Cortex of kidney (tissue), 1 donor: ENCODE data around the gene SGK1.
"Not testable (repeated sequence)": the region's sequence is repeated elsewhere in the genome, so short reads cannot be mapped to it uniquely, and the experiment has no call there.

Experiments
- DNase-seq: peaks from one replicate; lab custom pipeline; 2025; lab: John Stamatoyannopoulos, UW

SGK1 gene

GRCh38 chr6:134251320-134251719, 66.6 kb downstream of the SGK1 start:
- DNase-seq: no peak

- DNase-seq: no peak
Measured at GRCh38 chr6:134250776-134251175, 67.1 kb downstream of the SGK1 start.

GRCh38 chr6:134249759-134250602, 67.9 kb downstream of the SGK1 start:
- no peak for DNase-seq

- DNase-seq: no peak
Measured at GRCh38 chr6:134249239-134249758, 68.6 kb downstream of the SGK1 start.

- DNase-seq: no peak
Measured at GRCh38 chr6:134247844-134248580, 69.9 kb downstream of the SGK1 start.

- no peak for DNase-seq
Measured at GRCh38 chr6:134247231-134247833, 70.6 kb downstream of the SGK1 start.

- no peak for DNase-seq
Measured at GRCh38 chr6:134245706-134246105, 72.2 kb downstream of the SGK1 start.

- DNase-seq: no peak
Measured at GRCh38 chr6:134245041-134245440, 72.9 kb downstream of the SGK1 start.

- DNase-seq: no peak
Measured at GRCh38 chr6:134240665-134241431, 77.1 kb downstream of the SGK1 start.

GRCh38 chr6:134238960-134239795, 78.7 kb downstream of the SGK1 start:
- no peak for DNase-seq

- DNase-seq: no peak
Measured at GRCh38 chr6:134238006-134238405, 79.9 kb downstream of the SGK1 start.

- no peak for DNase-seq
Measured at GRCh38 chr6:134235937-134236751, 81.8 kb downstream of the SGK1 start.

- not testable (repeated sequence) for DNase-seq
Measured at GRCh38 chr6:134235334-134235733, 82.6 kb downstream of the SGK1 start.

- no peak for DNase-seq
Measured at GRCh38 chr6:134233180-134233955, 84.5 kb downstream of the SGK1 start.

GRCh38 chr6:134230940-134231339, 87.0 kb downstream of the SGK1 start:
- no peak for DNase-seq

GRCh38 chr6:134230087-134230700, 87.7 kb downstream of the SGK1 start:
- DNase-seq: no peak

- no peak for DNase-seq
Measured at GRCh38 chr6:134229520-134229919, 88.4 kb downstream of the SGK1 start.

GRCh38 chr6:134223796-134224420, 94.0 kb downstream of the SGK1 start:
- DNase-seq: no peak
